GM20000 (cell line): ENCODE data around the gene ASTN1.

Source experiments
- DNase-seq: peaks from one replicate; pipeline ENCODE4 v3.0.0; 2012; ENCODE audit warnings: low spot score
- CTCF ChIP-seq: IDR thresholded peaks from 2 replicates; pipeline ENCODE4 v1.5.1; 2012; ENCODE audit warnings: mild to moderate bottlenecking, control low read depth; ENCODE audit errors: extremely low read depth, missing control alignments

Gene ASTN1

GRCh38 chr1:177002891-177003290, 161.6 kb downstream of the ASTN1 start:
- no peak for DNase-seq
- TF ChIP-seq CTCF, result no peak

DNA sequence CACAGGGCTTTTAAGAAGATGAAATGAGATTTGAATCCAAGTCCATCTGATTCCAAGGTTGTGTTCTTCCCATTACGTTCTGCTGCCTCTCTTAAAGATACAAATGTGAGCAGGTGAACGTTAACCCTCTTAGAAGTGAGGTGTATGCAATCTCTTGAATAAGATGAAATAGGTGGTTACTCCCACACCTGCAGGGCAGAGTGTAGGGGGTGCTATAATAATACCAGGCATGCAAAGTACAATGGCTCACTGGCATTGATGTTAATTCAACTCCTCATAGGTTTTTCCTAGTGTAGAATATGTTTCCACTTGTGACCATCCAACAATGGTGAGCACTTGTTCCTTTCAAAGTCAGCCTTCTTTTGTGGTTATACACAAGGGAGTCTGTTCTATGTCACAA, 163.0 kb downstream of the ASTN1 start:
- no peak for DNase-seq
- TF ChIP-seq CTCF, result no peak

DNA sequence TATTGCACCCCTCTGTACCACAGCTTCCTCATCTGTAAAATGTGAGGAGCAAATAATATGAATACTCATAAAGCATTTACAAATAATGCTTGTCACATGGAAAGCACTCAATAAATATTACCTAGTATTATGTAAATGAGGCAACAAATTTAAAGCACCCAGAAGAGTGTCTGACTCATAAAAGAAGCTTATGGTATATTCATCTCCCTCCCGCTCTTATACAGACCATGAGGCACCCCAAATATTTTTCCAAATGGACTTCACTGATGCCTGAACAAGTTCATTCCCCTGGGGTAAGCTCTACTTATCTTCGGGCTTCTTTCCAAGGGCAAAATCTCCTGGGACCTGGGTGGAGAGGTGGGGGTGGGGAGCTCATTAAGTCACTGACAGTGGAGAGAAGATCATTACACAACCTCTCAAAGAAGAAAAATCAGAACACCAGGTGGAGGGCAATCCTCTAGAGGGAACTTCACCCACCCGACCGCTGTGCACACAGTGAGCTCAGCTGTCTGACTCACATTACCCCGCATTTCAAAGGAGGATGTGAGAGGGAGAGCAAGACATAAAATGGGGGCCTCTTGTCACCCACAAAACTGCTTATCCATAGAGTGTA, 166.2 kb downstream of the ASTN1 start:
- TF ChIP-seq CTCF, result no peak
- DNase-seq, result no peak

GRCh38 chr1:176996456-176997090, 167.9 kb downstream of the ASTN1 start:
- DNase-seq, result no peak
- TF ChIP-seq CTCF, result no peak

GRCh38 chr1:176994931-176995596, 169.4 kb downstream of the ASTN1 start:
- TF ChIP-seq CTCF, result no peak
- DNase-seq, result no peak

DNA sequence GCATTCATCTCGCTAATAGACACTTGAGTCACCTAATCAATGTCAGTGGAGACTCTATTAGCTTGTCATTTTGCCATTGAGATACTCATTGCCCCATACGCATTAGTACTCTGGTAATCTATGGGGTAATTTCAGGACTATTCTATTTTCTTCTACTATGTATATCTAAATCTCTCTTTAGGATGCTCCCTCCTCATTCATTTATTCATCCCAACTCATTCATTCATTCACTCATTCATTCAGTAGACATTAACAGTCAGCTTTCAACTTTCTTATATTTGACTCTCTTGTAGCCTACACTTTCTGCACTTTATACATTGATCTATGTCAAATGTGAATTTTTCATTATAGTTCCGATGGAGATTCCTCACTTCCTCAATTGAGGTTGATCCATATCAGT, 170.9 kb downstream of the ASTN1 start:
- no peak for DNase-seq
- no peak for TF ChIP-seq CTCF

DNA sequence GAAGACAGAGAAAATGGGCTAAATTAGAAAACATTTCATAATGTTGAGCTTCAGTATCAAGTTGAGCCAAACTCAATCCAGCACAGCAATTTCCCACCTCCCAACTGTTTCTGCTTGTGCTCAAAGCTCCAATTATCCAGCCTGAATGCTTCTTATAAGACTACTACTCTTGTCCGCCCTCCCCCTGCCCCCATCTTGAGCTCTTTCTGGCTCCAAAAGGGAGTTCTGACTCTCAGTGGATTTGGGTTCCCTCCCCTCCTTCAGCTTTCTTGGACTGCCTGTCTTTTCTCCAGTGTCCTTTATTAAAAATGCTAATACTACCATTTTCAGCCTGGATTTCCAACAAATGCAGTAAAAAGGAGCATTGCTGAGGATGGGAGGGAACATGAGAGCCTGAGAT, 174.8 kb downstream of the ASTN1 start:
- DNase-seq, result no peak
- TF ChIP-seq CTCF, result no peak
